Transverse colon (tissue), 4 donors: Measurements from ENCODE around the gene RUFY2. TPM values are rescaled to one million over a fixed set of nuclear protein-coding genes. Genes with fewer than 3 reads are reported as not detected.
A peak's percentile ranks its signal among the peaks of the same experiment; 100 is the strongest.

Source experiments
- DNase-seq: peaks from one replicate; pipeline ENCODE4 v3.0.0-alpha.2; 2019
- H3K27ac ChIP-seq, 4 donors: fragments of 200-600 bp; sonication (generic); 2 replicates each; pipeline ENCODE4 v1.5.1; 2016 to 2018; ENCODE audit warnings: inconsistent platforms in 4 of 4
- H3K27me3 ChIP-seq: fragments of 200-600 bp; sonication (generic); 2 replicates; pipeline ENCODE4 v1.5.1; 2017; ENCODE audit warnings: inconsistent platforms
- H3K36me3 ChIP-seq, 4 donors: fragments of 200-600 bp; sonication (generic); 2 replicates each; pipeline ENCODE4 v1.5.1; 2017 to 2019; ENCODE audit warnings: inconsistent platforms in 4 of 4
- H3K4me1 ChIP-seq, 4 donors: fragments of 200-600 bp; sonication (generic); 2 replicates each; pipeline ENCODE4 v1.5.1; 2017 to 2020; ENCODE audit warnings: inconsistent platforms in 4 of 4
- H3K4me3 ChIP-seq, 4 donors: fragments of 200-600 bp; sonication (generic); 1 replicate in 1 of 4; 2 replicates in 3 of 4; pipeline versions ENCODE4 v1.5.1 to v1.6.1; 2017 to 2019; ENCODE audit warnings: inconsistent platforms in 4 of 4
- H3K9me3 ChIP-seq, 2 donors: fragments of 200-600 bp; sonication (generic); 2 replicates each; pipeline ENCODE4 v1.5.1; 2017 to 2019; ENCODE audit warnings: inconsistent platforms in 2 of 2
- CTCF ChIP-seq, 5 experiments: fragments of 200-600 bp in 3 of 5; fragments of 450-650 bp in 2 of 5; sonication (generic) in 3 of 5; IDR thresholded peaks; 1 replicate in 2 of 5; 2 replicates in 3 of 5; pipeline ENCODE4 v1.5.1; 2016 to 2017; ENCODE audit warnings: antibody characterized with exemption in 5 of 5, inconsistent platforms in 3 of 5, mild to moderate bottlenecking in 2 of 5, moderate library complexity in 1 of 5
- EP300 ChIP-seq: sonication (generic); formaldehyde crosslinking; IDR thresholded peaks from one replicate; pipeline ENCODE4 v1.6.1; 2017; ENCODE audit warnings: antibody characterized with exemption, low read depth
- POLR2A ChIP-seq: fragments of 450-650 bp; IDR thresholded peaks from one replicate; pipeline ENCODE4 v1.6.1; 2016; ENCODE audit warnings: antibody characterized with exemption, mild to moderate bottlenecking, moderate library complexity
- POLR2AphosphoS5 ChIP-seq, 3 donors: sonication (generic); formaldehyde crosslinking; IDR thresholded peaks; one replicate each; pipeline ENCODE4 v1.6.1; 2016; ENCODE audit warnings: antibody characterized with exemption in 3 of 3
- WGBS, 2 donors: methylation state at CpG; one replicate each; pipeline ENCODE4 v1.1.5; 2018; ENCODE audit warnings: low coverage in 1 of 2; 5-methylcytosine and 5-hydroxymethylcytosine counted together
- in situ Hi-C, 4 donors: fragments of 200-750 bp; cut with MboI; loops; one replicate each; pipeline versions ENCODE4 v1.15.0 to v1.15.1; 2017; ENCODE audit warnings: low sequenced_read_pairs in 3 of 4, low pct_ligation_motif_present in 1 of 4, low pct_unique_long_range_greater_than_20kb in 1 of 4
- intact Hi-C: fragments of 100-400 bp; cut with DNase I; formaldehyde crosslinking; loops from one replicate; pipeline ENCODE4 v1.15.1; 2023; ENCODE audit warnings: low total_unique reads
- total RNA-seq, 4 donors: library from RNA; depleted of rRNA; stranded (reverse); fragments of >200 nt; gene quantifications; one replicate each; pipeline ENCODE4 v1.1.0, GENCODE V29; 2016

The RUFY2 gene
- total RNA-seq, 4 donors from 2014 or later, result 7.9 to 34.8 (median 22.8) TPM

- WGBS, 2 donors, result 1% methylated on average over 45 of the region's 51 CpGs; no CpG with 5 or more reads in 1 of the 2 donors
Measured at GRCh38 chr10:68332259-68333057, 74.6 kb downstream of the RUFY2 start, which contains the start of gene PBLD. Gene PBLD (minus strand): TSS chr10:68332928. CDS start chr10:68306844, 26,084 bp downstream.

GRCh38 chr10:68331455-68332258 lies 75.4 kb downstream of the RUFY2 start, which contains the start of gene HNRNPH3:
Gene HNRNPH3 (plus strand): TSS chr10:68332064. CDS start chr10:68337222, 5,158 bp downstream.
- Histone ChIP-seq H3K4me3 (peak within 1 kb of the TSS; percentile 73 to 98 (median 90)), H3K36me3 (no peaks in the 10 kb centered on the region), H3K4me1 (peaks cover 12 to 63% (median 44%) of the 10 kb centered on the region in 4 donors), H3K27ac (peak within 1 kb of the TSS; percentile 96 to 99 (median 98)), H3K27me3 (no peaks in the 10 kb centered on the region), H3K9me3 (no peaks in the 10 kb centered on the region)
- DNase-seq, result peak; percentile 99
- 0% methylated on average over 70 of the region's 73 CpGs; no CpG with 5 or more reads in 1 of the 2 donors for WGBS, 2 donors
- TF ChIP-seq CTCF (IDR thresholded peaks at IDR 0.05) (peak in 2 of 5 experiments; percentile 8 to 39), EP300 (no peak), POLR2A (peak; percentile 99), POLR2AphosphoS5 (IDR thresholded peaks at IDR 0.05) (peak; percentile 99 to 100 (median 99))
- intact Hi-C loops (no loop called here), in situ Hi-C loops (no loop called here)

More at GRCh38 chr10:68332259-68333057, 74.6 kb downstream of the RUFY2 start, which contains the start of gene PBLD:
- peaks cover 15 to 71% (median 52%) of the 10 kb centered on the region in 4 donors for H3K4me1 ChIP-seq
- peak within 1 kb of the TSS; percentile 73 to 98 (median 90) for H3K4me3 ChIP-seq
- H3K27me3 ChIP-seq, result no peaks in the 10 kb centered on the region
- in situ Hi-C loops (no loop called here), intact Hi-C loops (no loop called here)
- TF ChIP-seq POLR2A, result peak; percentile 84
- peak; percentile 76 to 88 (median 88) for TF ChIP-seq POLR2AphosphoS5 (IDR thresholded peaks at IDR 0.05)
- peak; percentile 29 to 73 (median 48) for TF ChIP-seq CTCF (IDR thresholded peaks at IDR 0.05)
- TF ChIP-seq EP300, result no peak
- H3K27ac ChIP-seq, result peak within 1 kb of the TSS; percentile 96 to 99 (median 98)
- peak; percentile 77 for DNase-seq
- H3K36me3 ChIP-seq, result no peaks in the 10 kb centered on the region
- H3K9me3 ChIP-seq, result no peaks in the 10 kb centered on the region

GRCh38 chr10:68330852-68331454 lies 76.1 kb downstream of the RUFY2 start:
- peak; percentile 27 for DNase-seq
- no peak for TF ChIP-seq CTCF (IDR thresholded peaks at IDR 0.05)
- no peak for TF ChIP-seq EP300
- TF ChIP-seq POLR2A, result no peak
- TF ChIP-seq POLR2AphosphoS5 (IDR thresholded peaks at IDR 0.05), result no peak
- H3K9me3 ChIP-seq, result no peaks in the 10 kb centered on the region
- H3K27ac ChIP-seq, result peak overlapping the region; percentile 96 to 99 (median 98)
- no peaks in the 10 kb centered on the region for H3K27me3 ChIP-seq
- peak overlapping the region; percentile 49 to 90 (median 82) for H3K4me3 ChIP-seq
- in situ Hi-C loops, result no loop called here
- intact Hi-C loops, result no loop called here
- H3K4me1 ChIP-seq, result peaks cover 12 to 56% (median 37%) of the 10 kb centered on the region in 4 donors
- 11 to 38% methylated on average over 18 to 29 of the region's 29 CpGs for WGBS, 2 donors
- H3K36me3 ChIP-seq, result no peaks in the 10 kb centered on the region
